Fibroblast of skin of abdomen (primary cell): Measurements from ENCODE around the gene CALHM4.
A peak's percentile ranks its signal among the peaks of the same experiment; 100 is the strongest.
"Not testable (repeated sequence)": the region's sequence is repeated elsewhere in the genome, so short reads cannot be mapped to it uniquely, and the experiment has no call there.

Experiments
- DNase-seq: peaks from one replicate; pipeline ENCODE4 v3.0.0-alpha.2; 2013

CALHM4 gene

GRCh38 chr6:116577486-116577885, 23.9 kb downstream of the CALHM4 start:
- no peak for DNase-seq

GRCh38 chr6:116578335-116578734, 24.8 kb downstream of the CALHM4 start:
- DNase-seq: no peak

- DNase-seq: no peak
These were observed 25.6 kb downstream of the CALHM4 start for GRCh38 chr6:116579143-116579542.

- peak; percentile 78 for DNase-seq
These were observed 26.6 kb downstream of the CALHM4 start for GRCh38 chr6:116580198-116580597.

GRCh38 chr6:116586276-116586675, 32.7 kb downstream of the CALHM4 start:
- DNase-seq: no peak

- no peak for DNase-seq
These were observed 33.2 kb downstream of the CALHM4 start for GRCh38 chr6:116586738-116587137.

GRCh38 chr6:116595247-116595646, 41.7 kb downstream of the CALHM4 start:
- DNase-seq: no peak

- peak; percentile 14 for DNase-seq
These were observed 43.3 kb downstream of the CALHM4 start for GRCh38 chr6:116596815-116597214.

- not testable (repeated sequence) for DNase-seq
These were observed 50.4 kb downstream of the CALHM4 start for GRCh38 chr6:116603916-116604315.

- not testable (repeated sequence) for DNase-seq
These were observed 51.3 kb downstream of the CALHM4 start for GRCh38 chr6:116604868-116605267.

GRCh38 chr6:116605935-116606334, 52.4 kb downstream of the CALHM4 start:
- no peak for DNase-seq
